HG03432 (cell line): ENCODE results near the gene CFAP97D1.

Experiments used
- ATAC-seq: cut with Tn5 transposase; IDR thresholded peaks from one replicate; pipeline ENCODE4 v1.9.1; 2021; ENCODE audit warnings: mild to moderate bottlenecking, moderate library complexity; ENCODE audit not compliant: unreplicated experiment

Gene CFAP97D1

DNA sequence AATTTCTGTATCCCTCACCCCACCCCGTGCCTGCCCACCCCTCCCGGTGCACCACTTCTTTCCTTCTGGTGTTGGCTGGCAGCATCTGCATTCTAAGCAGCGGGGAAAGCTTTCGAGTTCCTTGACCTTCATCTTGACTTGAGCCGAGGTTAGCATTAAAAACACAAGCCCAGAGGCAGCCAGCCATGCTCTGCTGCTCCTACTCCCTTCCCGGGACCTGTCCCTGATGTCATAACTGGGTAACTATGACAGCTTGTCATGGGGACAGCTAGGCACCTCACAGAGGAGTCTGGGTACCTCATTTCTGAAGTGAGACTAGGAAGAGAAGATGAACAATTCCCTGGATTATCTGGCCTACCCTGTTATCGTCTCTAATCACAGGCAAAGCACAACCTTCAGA is at the start of gene CFAP97D1:
Gene CFAP97D1 (plus strand): TSS at position 301 of the 400 bp plus-strand sequence. CDS start 28 bp downstream, at position 329.
- ATAC-seq = no peak

DNA sequence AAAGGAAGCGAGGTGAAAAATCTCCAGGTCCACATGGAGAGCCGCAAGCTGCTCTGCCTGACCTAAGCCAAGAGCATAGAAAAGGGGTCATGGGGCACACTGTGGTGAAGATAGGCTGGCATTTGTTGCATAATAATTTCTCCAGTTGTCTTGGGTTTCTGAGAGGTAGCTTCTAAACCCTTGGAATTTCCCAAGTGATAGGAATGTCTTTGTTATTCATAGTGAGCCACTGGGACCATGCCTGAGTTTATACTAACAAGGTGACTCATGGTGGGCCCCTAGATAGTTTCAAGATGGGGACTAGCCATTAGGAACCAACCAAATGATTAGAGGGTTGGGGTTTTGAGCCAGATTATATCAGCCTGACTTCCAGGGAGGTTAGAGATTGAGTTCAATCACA is 47.3 kb upstream of the CFAP97D1 start:
- ATAC-seq = no peak

DNA sequence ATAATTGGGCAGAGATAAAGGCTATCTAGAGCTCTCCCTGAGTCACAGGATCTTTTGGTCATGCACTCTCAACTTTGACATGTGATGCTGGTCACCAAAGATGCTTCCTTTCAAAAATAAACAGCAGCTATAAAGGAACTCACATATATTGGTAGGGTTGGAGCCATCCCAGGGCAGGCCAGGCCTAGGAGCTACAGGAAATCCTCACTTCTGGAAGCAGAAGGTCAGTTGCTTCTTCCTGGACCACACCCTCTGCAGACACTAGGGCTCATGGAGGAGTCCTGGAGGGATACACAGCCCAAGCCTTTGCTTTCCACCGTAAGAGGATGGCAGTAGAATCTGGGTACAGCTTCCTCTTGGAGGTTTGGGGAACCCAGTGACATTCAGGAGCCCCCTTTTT is 46.3 kb upstream of the CFAP97D1 start:
- ATAC-seq = no peak

DNA sequence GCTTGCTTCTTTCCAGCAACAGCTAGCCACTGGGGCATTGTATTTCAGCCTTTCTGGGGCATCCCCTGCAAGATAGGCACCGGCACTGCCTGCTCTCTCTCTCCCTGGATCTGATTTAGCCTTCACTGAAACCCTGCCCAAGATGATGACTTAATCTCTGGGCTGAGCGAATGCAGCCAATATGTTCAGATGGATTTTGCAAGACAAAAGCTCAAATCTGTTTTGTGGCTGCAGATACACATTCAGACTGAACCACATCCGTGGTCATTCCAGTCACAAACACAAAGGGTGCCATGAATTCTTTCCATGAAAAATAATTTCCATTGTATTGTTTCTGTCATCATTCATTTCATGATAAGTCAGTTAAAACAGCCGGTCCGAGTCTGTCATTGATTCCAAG is 45.9 kb upstream of the CFAP97D1 start:
- ATAC-seq = no peak

DNA sequence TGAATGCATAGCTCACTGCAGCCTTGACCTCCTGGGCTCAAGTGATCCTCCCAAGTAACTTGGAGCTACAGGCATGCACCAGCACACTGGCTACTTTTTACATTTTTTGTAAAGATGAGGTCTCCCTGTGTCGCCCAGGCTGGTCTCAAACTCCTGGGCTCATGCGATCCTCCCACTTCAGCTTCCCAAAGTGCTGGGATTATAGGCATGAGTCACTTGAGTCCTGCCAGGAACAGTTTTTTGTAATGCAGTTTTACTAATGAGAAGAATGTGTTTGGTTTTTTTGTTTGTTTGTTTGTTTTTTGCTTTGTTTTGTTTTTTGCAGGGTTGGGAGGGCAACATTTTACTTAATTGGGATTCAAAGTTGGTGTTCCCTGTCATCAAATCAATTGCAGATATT is 43.8 kb upstream of the CFAP97D1 start:
- ATAC-seq = no peak

DNA sequence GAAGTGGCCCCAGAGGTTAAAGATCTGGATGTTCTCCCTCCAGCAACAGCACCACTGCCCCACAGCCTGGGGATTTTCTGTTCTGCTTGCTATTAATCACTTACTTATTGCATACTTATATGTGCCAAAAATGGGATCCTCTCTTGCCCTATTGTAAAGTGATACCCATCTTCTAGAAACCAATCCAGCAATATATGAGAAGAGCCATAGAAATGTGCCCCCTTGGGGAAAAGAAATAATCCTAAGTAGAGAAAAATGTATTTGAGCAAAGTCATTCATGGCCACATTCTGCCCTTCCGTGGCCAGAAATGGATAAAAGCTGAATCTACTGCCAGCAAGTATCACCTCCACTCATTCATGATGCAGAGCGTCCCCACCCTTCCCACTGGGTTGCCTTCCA is 42.5 kb upstream of the CFAP97D1 start:
- no peak for ATAC-seq

DNA sequence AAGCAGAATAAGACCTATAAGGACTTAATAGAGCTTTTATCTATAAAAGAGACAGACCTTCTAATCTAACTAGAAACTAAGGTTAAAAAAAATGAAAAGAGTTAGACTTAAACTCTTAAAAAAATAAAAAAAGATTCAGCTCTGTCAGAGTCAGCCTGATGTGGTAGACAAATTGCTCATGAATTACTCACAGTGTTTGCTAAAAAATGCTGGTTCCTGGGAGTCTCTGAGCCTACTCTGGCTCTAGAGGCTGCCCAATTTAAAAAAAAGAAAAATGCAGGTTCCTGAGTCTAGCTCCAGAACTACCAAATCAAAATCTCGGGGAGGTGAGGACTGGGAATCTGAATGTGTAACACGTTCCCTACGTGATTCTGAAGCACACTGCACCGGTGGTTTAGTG is 39.7 kb upstream of the CFAP97D1 start:
- no peak for ATAC-seq

DNA sequence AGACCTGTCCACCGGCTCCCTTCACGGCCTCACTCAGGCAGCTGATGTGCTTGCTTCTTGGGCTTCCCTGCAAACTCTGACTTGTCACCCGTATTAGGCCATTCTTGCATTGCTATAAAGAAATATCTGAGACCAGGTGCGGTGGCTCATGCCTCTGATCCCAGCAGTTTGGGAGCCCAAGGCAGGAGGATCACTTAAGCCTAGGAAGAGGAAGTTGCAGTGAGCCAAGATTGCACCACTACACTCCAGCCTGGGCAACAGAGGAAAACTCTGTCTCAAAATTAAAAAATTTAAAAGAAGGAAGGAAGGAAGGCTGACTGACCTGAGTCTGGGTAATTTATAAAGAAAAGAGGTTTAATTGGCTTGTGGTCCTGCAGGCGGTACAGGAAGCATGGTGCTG is 38.6 kb upstream of the CFAP97D1 start:
- ATAC-seq = no peak

DNA sequence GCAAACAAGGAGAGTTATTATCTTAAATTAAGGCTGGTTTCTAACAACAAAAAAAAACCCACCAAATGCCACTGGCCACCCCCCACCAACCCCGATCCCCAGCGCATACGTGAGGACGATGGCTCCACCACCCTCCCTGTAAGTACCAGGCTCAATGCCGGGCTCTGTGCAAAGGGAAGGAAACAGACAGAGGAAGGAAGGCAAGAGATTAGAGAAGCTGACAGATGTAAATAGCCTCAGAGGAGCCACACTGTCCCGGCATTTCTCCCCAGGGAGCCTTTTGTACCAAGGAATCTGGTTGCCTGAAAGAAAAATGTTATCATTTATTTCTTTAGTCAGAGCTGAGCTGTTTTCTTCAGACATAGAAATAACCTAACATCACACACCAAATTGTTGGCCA is 34.7 kb upstream of the CFAP97D1 start:
- no peak for ATAC-seq

DNA sequence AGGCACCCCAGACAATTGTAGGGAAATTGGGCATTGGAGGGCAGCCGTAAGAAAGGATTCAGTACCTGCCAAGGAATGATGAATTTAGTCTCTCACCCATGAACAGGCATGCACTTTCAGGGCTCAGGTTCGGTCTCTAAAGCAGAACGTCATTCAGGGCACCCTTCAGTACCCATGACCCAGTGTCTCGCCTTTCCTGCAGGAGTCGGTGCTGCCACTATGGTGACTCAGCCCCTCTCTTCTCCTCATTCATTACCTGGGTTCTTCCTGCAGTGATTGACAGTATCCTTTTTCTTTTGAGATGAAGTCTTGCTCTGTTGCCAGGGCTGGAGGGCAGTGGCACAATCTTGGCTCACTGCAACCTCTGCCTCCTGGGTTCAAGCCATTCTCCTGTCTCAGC is 30.1 kb upstream of the CFAP97D1 start:
- ATAC-seq = no peak

DNA sequence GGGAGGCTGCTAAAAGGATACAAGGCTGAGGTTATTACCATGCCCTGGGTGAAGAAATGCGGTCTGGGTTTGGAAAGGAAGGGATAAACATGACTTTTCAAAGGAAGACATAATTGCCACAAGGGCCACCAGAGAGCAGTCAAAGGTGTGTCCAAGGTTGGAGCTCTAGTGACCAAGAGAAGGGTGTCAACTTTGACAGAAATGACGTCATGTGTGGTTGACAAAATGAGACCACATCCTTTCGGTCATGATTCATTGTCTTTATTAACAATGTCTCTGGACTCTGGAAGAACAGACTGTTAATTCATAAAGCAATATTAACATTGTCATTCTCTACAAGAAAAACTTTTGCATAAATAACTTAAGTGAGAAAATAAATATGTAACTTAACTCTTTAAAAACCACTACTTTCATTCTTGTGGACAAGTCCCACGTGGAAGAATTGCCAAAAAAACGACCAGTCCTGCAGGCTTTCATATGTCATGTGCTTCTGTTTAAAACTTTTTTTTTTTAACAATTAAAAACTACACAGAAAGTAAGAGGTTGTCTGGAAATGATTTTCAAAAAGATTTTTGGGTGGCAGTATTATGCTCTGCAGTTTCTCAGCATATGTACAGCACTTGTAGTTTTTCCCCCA is 26.6 kb upstream of the CFAP97D1 start:
- no peak for ATAC-seq

DNA sequence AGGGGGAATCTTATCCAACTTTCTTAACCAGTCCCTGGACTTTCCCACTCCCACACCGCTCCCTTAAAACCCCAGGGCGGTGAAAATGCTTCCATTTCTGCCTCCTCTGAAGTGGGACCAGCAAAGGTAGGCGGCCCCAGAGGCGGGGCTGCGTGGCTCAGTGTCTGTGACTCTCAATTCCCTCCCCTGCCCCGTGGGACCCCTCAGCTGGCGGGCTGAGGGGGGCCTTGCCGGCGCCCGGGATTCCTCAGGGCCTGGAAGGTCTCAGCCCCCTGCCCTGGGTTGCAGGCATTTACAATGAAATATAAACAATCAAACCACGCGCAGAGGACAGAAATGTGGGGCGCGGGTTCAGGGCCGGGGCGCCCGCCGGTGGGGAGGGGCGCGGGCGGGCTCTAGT is 25.3 kb upstream of the CFAP97D1 start:
- no peak for ATAC-seq

DNA sequence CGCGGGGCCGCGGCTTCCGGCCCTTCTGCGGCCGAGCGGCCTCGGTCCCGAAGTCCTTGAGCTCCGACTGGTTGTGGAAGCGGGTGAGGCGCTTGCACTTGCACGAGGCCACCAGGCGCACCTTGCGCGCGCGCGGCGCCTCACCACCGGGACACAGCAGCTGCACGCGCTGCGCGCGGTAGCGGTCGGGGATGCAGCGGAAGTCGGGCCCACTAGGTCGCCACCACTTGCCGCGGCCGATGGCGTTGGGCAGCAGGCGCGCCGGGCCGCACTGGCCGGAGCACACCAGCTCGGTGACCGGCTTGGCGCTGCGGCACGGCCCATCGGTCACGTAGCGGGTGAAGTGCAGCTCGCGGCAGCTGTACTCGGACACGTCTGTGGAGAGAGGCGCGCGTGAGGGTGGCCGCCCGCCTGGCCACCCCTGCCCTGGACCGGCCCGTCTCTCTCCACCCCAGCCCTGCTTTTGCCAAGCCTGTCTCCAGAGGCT is 24.8 kb upstream of the CFAP97D1 start:
- no peak for ATAC-seq

DNA sequence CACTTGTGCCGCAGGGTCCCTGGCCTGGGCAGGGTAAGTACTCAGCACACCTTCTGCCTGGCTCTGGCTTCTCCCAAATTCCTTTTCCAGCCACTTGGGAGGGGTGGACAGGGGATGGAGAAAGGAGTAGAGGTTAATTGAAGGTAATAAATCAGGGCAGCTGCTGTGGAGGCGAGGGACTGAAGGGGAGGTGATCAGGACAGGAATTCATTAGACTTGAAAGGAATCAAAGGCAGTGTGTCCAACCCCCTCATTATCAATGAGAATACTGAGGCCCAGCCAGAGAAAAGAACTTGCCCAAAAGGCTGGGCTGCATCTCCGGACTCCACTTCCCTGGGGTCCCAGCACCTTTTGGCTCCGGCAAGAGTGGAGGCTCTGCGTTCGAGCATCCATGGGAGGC is 24.0 kb upstream of the CFAP97D1 start:
- no peak for ATAC-seq

DNA sequence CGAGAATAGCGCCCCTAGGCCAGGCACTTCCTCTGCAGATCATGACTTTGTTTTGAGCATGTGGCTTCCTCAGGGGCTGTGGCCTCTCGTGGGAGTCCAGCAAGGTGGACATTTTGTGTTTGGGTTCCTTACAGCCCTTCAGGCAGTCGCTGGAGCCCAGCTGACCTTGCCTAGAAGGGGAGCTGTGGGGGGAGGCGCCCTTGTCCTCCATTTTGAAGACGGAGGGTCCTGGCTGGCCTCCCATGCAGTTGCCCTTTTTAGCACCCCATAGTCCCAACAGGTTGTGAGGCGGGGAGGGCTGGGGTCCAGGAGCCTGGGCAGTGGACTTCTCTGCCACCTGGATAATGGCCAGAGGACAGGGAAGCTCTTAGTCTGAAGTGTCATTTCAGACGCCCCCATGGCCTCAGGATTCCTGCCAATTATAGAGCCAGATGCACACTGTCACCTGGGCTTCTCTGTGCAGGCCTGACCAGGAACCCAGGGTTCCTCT is 23.0 kb upstream of the CFAP97D1 start:
- no peak for ATAC-seq

DNA sequence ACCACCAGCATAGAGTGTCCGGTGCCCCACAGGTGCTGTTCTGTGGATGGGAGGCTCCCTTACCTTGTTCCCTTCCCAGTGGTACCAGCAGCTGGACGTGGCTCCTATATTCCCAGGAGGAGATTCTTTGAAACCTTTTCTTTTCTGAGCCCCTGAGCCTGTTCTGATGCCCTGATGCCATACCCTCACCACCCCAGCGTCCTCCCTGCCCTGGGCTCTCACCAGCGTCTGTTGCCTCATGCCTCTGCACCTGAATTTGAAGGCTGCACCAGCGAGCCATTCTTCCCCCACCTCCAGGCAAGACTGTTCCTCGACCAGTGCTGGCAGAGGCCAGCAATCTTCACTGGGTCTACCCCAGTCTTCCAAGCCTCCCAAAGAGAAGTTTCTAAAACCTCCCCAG is 22.1 kb upstream of the CFAP97D1 start:
- ATAC-seq = no peak

DNA sequence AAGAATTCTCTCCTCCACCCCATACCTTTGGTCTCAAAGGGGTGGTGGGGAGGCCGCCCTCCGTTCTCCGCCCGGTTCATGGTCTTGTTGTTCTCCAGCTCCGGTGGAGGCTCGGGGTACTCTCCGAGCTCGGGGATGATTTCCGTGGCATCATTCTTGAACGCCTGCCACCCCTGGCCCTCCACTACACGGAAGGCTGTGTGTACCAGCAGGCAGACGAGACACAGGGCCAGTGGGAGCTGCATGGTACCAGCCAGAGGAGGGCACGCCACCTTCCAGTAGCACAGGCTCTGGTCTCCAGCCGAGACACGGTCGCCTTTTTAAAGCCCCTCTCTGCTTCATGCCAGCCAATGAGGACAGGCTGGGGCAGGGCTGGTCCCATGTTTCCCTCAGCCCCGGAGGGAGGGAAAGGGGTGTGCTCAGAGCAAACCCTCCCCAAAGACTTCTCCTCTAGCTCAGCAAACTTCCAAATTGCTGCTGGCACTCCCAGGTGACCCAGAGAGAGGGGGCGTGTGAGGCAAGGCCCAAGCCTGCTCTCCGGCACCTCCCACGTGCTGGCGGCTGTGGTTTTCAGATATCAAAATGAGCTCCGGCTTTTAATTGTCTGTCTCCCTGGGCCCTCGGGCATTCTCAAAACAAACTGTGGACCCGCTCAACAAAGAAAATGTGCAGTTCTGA is 21.6 kb upstream of the CFAP97D1 start, which contains the start of gene SOST:
Gene SOST (minus strand): TSS at position 295 of the 678 bp plus-strand sequence. CDS start 50 bp downstream, at position 245.
- ATAC-seq = no peak

DNA sequence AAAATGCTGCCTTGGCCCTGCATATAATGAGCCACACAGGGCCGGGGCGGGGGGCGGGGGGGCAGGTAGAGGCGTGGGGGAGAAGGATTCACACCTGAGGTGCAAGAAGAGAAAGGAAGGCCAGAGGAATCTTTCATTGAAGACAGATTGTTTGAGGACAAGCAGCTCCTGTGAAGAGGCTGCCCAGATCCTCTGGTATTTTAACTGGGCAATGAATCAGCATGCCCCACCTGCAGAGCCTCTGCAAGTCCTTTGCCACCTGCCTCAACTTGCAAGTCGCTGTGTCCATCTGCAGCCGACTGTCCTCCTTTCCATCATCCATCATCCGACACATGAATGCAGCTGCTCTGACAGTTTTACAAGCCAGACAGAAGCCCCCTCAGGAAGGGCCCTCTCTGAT is 20.4 kb upstream of the CFAP97D1 start:
- no peak for ATAC-seq

DNA sequence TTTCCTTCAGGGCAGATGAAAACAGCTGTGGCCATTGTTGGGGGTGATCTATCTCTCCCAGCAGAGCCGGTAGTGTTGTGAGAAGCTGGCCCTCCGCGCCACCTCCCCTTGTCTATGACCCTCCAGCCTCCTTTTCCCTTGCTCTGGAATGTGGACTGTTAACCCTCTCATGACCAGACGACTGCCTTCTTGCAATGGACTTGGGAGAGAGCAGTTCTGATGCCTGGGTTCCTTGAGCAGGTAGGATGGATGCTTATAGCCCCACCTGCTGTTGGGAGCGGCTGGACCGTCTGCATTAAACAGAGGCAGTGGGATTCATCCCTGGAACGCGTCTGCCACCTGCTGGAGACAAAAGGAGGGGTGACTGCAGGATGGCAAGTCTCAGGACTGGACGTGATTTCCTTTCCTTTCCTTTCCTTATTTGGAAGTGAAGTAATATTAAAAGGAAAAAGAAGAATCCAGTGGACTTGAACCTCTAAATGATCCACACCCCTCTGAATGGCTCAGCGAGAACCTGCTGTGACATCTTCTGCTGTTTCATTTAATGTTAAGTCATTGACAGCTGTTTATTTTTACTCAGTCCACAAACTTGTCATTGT is 19.9 kb upstream of the CFAP97D1 start:
- ATAC-seq = no peak

DNA sequence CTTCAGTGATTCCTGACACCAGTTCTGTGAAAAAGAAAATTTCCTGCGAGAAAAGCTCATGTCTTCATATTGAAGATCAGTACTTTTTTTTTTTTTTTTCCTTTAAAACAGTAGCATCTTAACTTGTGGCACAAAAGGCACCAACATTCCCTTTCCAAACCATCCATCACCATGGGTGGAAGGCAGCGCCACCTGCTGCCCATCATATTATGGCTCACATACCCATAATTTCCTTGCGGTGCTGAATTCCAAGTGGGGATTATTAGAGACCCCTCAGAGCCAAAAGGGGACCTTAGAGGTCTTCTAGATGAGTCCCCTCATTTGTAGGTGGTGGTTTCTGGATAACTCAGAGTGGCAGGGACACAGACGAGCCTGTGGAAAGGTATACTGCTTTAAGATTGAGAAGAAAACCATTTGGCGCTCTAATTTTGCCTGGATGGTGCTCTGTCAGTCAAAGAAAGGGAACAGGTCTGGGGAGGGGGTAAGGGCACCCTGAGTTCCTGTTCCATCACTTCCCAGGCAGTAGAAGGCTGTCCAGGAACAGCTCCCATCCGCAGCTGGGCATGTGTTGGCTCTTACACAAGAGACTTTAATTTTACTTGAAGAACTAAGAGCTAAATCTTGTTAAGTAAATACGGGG is 13.7 kb upstream of the CFAP97D1 start:
- ATAC-seq = no peak

DNA sequence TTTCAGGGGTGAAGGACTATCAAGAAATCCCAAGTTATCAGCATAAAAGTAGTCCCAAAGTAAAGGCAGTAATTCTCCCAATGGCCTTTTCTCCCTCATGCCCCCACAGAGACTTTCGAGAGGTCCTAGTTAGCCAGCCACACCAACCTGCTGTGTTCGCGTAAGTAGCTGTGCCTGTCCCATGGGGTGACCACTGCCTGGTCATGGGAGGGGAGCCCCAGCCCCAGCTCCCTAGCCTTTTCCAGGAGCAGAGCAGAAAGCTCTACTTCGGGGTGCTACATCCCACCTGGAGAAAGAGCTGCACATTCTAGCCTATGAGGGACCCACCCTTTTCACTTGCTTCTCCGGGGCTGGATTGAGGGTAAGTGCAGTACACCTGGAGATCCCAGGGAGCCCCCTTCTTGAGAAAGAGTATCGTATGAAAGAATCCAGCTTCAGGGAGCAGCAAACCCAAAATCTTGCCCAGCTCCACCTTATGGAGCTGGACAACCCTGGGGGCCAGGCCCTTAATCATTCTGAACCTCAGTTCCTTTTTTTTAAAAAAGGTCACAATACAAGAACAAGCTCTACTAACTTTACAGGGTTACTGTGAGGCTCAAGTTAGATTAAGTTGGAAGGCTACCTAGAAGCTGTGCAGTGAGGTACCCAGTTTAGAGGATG is 13.1 kb upstream of the CFAP97D1 start:
- no peak for ATAC-seq
